SH-SY5Y (cell line): ENCODE data around the gene TTC39A.

Experiments
- GATA2 ChIP-seq: IDR thresholded peaks from 2 replicates; pipeline ENCODE4 v1.6.1; 2011; ENCODE audit warnings: mild to moderate bottlenecking, low read depth, low read length
- GATA3 ChIP-seq: IDR thresholded peaks from 2 replicates; pipeline ENCODE4 v1.6.1; 2011; ENCODE audit warnings: low read depth, mild to moderate bottlenecking, low read length, moderate library complexity

TTC39A gene

DNA sequence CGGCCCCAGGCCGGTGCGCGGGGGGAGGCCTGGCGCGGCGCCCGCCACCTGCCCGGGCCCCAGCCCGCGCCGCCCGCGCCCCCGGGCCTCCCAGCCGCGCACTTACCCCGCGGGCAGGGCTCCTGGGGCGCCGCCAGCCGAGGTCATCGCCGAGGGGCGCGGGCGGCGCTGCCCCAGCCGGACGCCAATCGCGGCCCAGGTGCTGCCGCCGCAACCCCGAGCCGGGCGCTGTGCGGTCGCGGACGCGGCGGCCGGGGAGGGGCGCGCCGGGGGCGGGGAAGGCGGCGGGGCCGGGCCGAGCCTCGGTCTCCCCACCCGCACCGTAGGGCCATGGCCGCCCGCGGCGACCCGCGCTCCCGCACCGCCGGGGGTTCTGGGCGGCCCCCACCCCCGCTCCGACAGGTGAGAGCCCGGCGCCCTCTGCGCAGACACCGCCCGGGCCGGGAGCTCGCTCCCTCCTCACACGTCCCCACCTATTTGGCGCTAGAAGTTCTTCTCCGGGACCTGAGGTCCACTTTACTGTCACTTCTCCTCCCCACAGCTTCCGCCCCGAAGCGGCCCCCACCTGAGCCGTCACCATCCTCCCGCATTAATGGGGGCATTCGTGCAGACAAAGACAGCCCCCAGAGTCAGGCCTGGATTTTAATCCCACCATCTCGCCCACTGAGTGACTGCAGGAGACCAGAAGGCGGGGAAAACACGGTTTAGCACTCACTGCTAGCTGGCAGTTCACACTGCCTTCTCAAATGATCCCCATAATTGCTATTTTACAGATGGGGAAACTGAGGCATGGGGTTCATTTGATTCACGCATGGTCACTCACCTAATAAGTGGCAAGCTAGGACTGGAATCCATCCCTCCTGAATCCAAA is at the start of gene TTC39A:
TTC39A (minus strand) TSS at position 232 of the 871 bp plus-strand sequence; CDS start at position 147, 85 bp downstream.
- TF ChIP-seq GATA2 (no peak), GATA3 (no peak)

GRCh38 chr1:51378871-51379270 is 48.5 kb upstream of the TTC39A start:
- TF ChIP-seq GATA3 (no peak), GATA2 (no peak)

DNA sequence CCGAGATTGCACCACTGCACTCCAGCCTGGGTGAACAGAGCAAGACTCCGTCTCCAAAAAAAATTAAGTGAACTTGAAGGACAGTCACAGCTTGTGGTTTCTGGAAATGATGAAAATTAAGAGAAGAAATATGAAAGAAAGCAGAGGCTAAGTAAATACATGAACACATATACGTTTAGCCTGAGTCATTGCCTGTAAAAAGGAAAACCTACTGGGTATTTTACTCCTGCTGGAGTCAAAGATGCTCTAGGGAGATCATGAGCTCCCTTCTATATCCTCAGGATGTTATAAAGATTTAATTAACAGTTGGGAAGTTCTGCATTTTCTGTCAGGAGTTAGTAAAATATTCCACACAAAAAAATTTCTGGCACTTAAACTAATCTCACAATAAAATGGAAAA is 43.5 kb upstream of the TTC39A start:
- TF ChIP-seq GATA3, result no peak
- no peak for TF ChIP-seq GATA2

DNA sequence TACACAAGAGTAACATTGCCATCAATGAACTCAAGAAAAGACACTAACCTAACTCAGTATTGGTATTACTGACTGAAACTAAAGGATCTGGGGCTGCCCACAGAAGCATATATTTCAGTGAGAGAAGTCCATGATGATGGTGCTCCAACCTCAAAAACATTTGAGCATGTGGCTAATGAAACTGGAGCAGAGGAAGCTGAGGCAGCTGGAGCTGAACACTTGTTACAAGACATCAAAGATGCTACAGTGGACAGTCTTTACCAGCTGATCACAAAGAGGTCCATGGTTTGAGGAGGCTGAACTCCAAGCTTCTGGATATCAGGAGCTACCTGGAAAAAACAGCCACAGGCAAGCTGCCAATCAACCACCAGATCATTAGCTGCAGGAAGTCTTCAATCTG is 42.2 kb upstream of the TTC39A start:
- TF ChIP-seq GATA2 (no peak), GATA3 (no peak)

DNA sequence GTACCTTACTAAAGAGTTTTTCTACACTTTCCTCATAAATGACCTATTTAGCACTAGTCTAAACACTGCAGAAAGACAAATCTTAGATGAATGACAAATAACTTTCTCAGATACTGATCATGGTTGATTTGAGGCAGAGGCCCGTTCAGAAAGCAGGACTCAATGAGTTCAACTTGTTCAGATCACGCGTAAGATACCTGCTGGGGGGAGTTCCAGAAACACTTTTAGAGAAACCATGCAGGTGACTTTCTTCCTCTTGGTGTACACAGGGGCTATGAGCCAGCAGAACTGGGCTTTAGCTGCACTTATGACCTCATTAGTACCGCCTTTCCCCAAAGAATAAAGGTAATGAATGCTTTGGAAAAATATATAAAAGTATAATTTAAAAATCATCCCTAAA is 38.8 kb upstream of the TTC39A start:
- TF ChIP-seq GATA3 (no peak), GATA2 (no peak)

DNA sequence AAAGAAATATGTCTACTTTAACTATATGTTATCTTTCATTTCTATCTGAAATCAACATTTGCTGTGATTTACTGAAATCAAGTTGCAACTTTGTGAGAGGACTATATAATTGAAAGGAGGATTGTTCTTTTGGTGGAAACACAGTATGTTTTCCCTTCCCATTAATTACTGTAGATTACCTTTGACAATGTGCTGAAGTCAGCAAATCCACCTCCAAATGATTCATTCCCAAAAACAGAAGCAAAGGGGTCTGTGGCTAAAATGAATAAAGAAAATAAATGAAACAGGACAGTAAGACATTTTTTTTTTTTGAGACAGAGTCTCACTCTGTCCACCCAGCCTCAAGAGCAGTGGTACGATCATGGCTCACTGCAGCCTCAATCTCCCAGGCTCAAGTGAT is 35.4 kb upstream of the TTC39A start:
- TF ChIP-seq GATA2, result no peak
- no peak for TF ChIP-seq GATA3

DNA sequence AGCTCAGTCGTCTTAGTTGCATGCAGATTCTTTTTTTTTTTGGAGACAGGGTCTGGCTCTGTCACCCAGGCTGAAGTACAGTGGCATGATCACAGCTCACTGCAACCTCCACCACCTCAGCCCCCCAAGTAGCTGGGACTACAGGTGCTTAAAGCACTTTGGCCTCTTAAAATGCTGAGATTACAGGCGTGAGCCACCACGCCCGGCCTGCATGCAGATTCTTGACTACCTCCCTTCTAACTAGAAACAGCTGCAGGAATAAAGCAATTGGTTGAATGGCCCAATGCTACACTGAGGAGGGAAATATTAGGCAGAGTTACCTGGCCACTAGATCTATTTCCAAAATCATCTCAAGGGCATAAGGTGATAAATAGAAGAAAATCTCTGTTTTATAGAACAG is 29.5 kb upstream of the TTC39A start:
- TF ChIP-seq GATA2 (no peak), GATA3 (no peak)

DNA sequence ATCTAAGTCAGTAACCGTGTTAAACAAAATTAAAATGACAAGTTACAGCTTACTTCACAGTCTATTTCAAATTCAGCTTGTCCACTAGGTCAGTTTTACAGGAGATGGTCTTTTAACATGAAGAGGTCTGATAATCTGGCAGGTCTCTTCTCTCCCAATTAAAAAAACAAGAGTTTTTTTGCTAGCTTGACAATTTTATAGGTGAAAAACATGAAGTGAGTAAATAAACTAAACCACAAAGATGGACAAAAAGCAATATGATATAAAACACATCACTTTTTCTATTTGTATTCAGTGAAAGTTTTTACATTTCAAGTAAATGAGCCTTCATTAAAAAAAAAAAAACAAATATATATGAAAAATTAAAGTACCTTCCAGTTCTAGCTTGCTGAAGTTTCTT is 25.0 kb upstream of the TTC39A start:
- TF ChIP-seq GATA2, result no peak
- TF ChIP-seq GATA3, result no peak

DNA sequence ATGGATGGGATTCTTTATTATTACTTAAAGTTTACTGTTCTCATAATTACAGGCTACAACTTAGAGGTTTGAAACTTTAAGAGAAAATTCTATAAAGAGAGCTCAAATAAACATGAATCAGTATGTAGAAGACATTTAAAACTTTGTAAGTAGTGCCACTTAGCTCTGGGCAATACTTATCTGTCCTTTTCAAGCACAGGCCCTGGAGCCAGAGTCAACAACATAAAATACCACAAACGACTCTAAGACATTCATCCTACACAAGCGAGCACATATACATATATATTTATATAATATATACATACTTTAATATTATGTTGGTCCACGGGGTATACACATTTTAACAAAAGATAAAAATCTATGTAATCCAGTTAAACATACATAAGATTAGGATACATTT is 24.1 kb upstream of the TTC39A start:
- no peak for TF ChIP-seq GATA3
- TF ChIP-seq GATA2, result no peak

DNA sequence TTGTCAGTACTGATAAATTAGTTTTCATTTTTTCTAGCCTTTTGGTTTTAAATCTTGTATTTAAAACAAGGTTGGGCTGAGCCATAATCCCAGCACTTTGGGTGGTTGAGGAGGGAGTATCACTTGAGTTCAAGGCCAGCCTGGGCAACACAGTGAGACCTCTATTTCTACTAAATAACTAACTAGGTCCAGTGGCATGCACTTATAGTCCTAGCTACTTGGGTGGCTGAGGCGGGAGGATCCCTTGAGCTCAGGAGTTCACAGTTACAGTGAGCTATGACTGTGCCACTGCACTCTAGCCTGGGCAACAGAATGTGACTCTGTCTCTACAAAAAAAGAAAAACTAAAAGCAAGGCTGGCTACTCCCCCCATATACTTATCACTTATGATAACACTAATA is 21.5 kb upstream of the TTC39A start:
- TF ChIP-seq GATA2, result no peak
- TF ChIP-seq GATA3, result no peak

DNA sequence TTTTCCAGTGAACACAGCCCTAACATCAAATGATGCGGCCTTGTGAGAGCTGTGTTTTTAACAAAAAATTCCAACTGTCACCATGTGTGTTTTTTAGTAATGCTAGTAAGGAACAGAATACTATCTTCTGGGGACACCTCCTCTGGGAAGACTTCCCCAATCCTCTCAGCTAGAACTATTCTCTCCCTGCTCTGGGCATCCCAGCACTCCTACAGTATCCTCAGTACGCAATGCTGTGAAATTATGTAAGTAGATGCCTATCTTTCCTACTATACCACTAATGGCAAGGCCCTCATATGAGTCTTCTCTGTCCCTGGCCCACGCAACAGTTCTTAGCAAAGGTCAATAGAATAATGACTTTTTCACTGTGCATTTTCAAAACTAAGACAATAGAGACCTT is 19.5 kb upstream of the TTC39A start:
- TF ChIP-seq GATA2 (no peak), GATA3 (no peak)

GRCh38 chr1:51348147-51348527 is 17.8 kb upstream of the TTC39A start:
- TF ChIP-seq GATA3, result no peak
- no peak for TF ChIP-seq GATA2

DNA sequence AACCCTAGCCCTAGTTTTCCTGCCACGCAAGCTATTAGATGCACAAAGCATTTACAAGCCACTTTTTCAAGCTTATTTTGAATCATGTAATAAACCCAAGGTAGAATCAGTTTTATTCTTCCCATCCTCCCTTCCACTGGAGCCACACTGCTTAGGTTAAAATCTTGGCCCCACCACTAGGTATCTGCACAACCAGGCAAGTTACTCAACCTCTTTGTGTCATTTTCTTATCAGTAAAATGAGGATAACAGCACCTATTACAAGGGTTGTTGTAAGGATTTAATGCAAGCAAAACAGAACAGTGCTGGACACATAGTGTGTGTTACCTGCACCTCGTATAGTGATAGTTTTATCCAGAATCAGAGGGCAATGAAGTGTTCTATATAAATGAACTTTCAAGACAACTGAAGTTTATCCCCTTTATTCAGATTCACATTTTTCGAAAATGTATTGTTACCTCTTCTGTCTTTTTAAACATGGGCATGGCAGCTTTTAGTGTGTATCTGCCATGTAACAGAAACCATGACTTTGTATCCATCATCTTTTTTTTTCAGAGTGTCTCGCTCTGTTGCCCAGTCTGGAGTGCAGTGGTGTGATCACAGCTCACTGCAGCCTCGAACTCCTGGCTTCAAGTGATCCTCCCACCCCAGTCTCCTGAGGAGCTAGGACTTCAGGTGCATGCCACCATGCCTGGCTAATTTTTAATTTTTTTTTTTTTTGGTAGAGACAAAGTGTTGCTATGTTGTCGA is 17.2 kb upstream of the TTC39A start:
- TF ChIP-seq GATA2 (no peak), GATA3 (no peak)

DNA sequence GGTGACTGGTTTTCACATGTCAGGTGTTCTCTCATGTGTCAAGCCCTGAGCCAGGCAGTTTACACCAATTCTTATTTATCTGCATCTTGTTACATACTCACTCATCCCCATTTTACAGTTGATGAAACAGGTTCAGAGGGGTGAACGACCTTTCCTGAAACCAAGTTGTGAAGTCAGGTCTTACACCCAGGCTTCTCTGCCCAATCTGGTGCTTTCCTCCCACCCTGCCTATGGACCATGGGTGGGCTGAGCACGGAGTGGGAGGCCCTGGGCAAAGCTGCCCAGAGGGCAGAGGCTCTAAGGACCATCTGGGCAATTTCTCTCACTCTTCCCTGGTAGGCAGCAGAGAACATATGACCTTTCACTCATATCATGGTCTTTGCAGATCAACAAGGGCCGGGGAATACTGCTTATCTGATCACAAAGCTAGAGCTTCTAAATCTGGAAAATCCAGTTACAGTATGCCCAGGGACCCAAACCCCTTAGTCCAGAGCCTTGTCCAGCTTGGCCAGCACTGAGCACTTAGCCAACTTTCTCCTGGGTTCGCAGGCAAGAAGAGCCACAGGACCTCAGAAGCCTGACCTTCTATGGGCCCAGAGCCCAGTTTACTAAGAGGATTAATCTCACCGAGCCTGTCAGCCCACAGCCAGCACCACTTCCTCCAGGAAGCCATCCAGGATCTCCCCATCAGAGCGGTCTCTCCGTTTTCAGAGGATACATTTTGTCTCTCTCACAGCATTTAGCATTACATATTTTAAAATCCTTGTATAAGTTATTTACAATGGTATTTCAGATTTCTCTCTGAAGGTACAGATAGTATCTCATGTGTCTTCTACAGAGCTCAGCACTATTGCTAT is 16.0 kb upstream of the TTC39A start:
- TF ChIP-seq GATA2 (no peak), GATA3 (no peak)
